GM18508 (cell line): ENCODE data around the gene STK40.

Source experiments
- ATAC-seq: cut with Tn5 transposase; IDR thresholded peaks from one replicate; pipeline ENCODE4 v1.9.1; 2021; ENCODE audit warnings: moderate number of reproducible peaks; ENCODE audit not compliant: insufficient read depth, unreplicated experiment

Gene STK40

GRCh38 chr1:36385410-36386264 lies at the start of gene STK40:
Gene STK40 (minus strand): TSS chr1:36385924. CDS start chr1:36361332, 24,592 bp downstream.
- ATAC-seq, result peak; percentile 79

- ATAC-seq, result no peak
These were observed 47.4 kb upstream of the STK40 start for GRCh38 chr1:36433102-36433501.

GRCh38 chr1:36432616-36433015 lies 46.9 kb upstream of the STK40 start:
- no peak for ATAC-seq

GRCh38 chr1:36425791-36426190 lies 40.1 kb upstream of the STK40 start:
- no peak for ATAC-seq

- ATAC-seq, result no peak
These were observed 35.9 kb upstream of the STK40 start for GRCh38 chr1:36421649-36422048.

- ATAC-seq, result no peak
These were observed 35.2 kb upstream of the STK40 start for GRCh38 chr1:36420836-36421317.

- no peak for ATAC-seq
These were observed 34.7 kb upstream of the STK40 start for GRCh38 chr1:36420409-36420808.

GRCh38 chr1:36419569-36419968 lies 33.8 kb upstream of the STK40 start:
- no peak for ATAC-seq

- no peak for ATAC-seq
These were observed 33.4 kb upstream of the STK40 start for GRCh38 chr1:36419140-36419539.

GRCh38 chr1:36417931-36418330 lies 32.2 kb upstream of the STK40 start:
- no peak for ATAC-seq

- no peak for ATAC-seq
These were observed 30.1 kb upstream of the STK40 start for GRCh38 chr1:36415661-36416326.

- no peak for ATAC-seq
These were observed 28.7 kb upstream of the STK40 start for GRCh38 chr1:36414384-36414783.

- ATAC-seq, result no peak
These were observed 26.2 kb upstream of the STK40 start for GRCh38 chr1:36411674-36412648.

GRCh38 chr1:36408479-36408878 lies 22.8 kb upstream of the STK40 start:
- no peak for ATAC-seq

- no peak for ATAC-seq
These were observed 20.7 kb upstream of the STK40 start for GRCh38 chr1:36406440-36406839.

GRCh38 chr1:36402504-36402890 lies 16.8 kb upstream of the STK40 start:
- no peak for ATAC-seq

- ATAC-seq, result no peak
These were observed 16.1 kb upstream of the STK40 start for GRCh38 chr1:36401602-36402503.

GRCh38 chr1:36400825-36401601 lies 15.3 kb upstream of the STK40 start:
- ATAC-seq, result no peak

GRCh38 chr1:36400514-36400824 lies 14.7 kb upstream of the STK40 start:
- no peak for ATAC-seq
